Measurements from ENCODE around the gene FMO1.

DNA sequence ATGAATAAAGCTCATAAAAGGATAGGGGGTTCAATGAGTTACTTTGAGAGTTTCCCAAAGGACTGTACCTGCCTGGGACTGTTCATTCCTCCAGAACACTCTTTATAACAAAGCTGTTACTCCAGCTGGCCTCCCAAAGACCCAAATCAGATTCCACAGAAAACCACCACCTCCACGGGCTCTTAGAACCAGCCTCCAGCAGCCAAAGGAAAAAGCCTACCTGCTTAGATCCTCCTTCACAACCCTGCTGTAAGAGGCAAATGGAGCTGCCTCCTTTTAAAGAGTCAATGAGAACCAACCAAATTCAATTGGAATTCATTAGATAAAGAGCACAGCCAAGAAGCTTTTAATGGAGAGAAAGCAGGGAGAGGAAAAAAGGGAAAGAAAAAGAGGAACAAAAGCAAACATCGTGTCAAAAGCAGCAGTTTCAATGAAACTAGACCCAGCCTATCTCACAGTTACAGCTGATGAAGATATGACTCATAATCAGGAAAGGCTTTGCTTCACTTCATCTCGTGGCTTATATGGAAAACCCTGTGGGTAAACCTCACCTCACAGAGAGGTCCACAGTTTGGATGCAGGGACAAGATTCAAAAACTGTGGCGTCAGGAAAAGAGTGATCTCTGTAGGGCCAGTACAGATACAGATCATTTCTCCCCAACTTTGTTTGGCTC is 37.9 kb downstream of the FMO1 start:
- TF ChIP-seq CTCF (IDR thresholded peaks at IDR 0.05) (no peak), EZH2 (IDR thresholded peaks at IDR 0.05; ENCODE audit: borderline replicate concordance, insufficient read depth, low read depth, low read length, poor library complexity, severe bottlenecking) (no peak)

Data from B cell (primary cell).